Panc1 (cell line): ENCODE measurements around the gene SLC16A12. TPM values are rescaled to one million over a fixed set of nuclear protein-coding genes. Genes with fewer than 3 reads are reported as not detected.

Experiments used
- ATAC-seq: fragments of 200-7000 bp; cut with Tn5 transposase; 2 replicates; pipeline ENCODE4 v1.9.1; 2020; ENCODE audit warnings: mild to moderate bottlenecking, moderate library complexity
- BruUV-seq: library from RNA; stranded (reverse); fragments of 400-500 nt; replicated peaks from 2 replicates; lab custom pipeline; 2021; lab: Mats Ljungman, UMichigan
- CTCF ChIA-PET: fragments of 300-600 bp; sonication (Branson Sonifier 250); formaldehyde crosslinking; loops from one replicate; lab custom pipeline; 2022; ENCODE audit warnings: antibody characterized with exemption; lab: Charles Lee
- POLR2A ChIA-PET: fragments of 300-600 bp; sonication (Branson Sonifier 250); formaldehyde crosslinking; loops from one replicate; lab custom pipeline; 2022; ENCODE audit warnings: antibody characterized with exemption; lab: Charles Lee
- DNase-seq: peaks from one replicate; pipeline ENCODE4 v3.0.0-alpha.2; 2010; ENCODE audit warnings: low read depth, low spot score
- H3K27ac ChIP-seq: 2 replicates; pipeline ENCODE4 v1.5.1; 2011; ENCODE audit warnings: mild to moderate bottlenecking, low read length, inconsistent platforms
- H3K27me3 ChIP-seq: fragments of 200-500 bp; sonication (Bioruptor generic); 2 replicates; pipeline ENCODE4 v1.6.0; 2014; ENCODE audit warnings: low read length, inconsistent platforms; ENCODE audit not compliant: control insufficient read depth, insufficient read depth
- H3K36me3 ChIP-seq: fragments of 200-500 bp; sonication (Bioruptor generic); 2 replicates; pipeline ENCODE4 v1.5.1; 2014; ENCODE audit warnings: inconsistent platforms, mild to moderate bottlenecking, low read length, moderate library complexity; ENCODE audit not compliant: control insufficient read depth, insufficient read depth
- H3K4me1 ChIP-seq: 2 replicates; pipeline ENCODE4 v1.5.1; 2011; ENCODE audit warnings: inconsistent platforms, mild to moderate bottlenecking, low read length, moderate library complexity; ENCODE audit not compliant: control insufficient read depth, insufficient read depth
- H3K4me3 ChIP-seq, 2 experiments: 2 replicates each; pipeline ENCODE4 v1.5.1; 2011 to 2012; ENCODE audit warnings: low read depth in 2 of 2, low read length in 2 of 2, mild to moderate bottlenecking in 2 of 2, inconsistent platforms in 1 of 2, moderate library complexity in 1 of 2
- H3K9me3 ChIP-seq: fragments of 200-500 bp; sonication (Bioruptor generic); 2 replicates; pipeline ENCODE4 v1.5.1; 2014; ENCODE audit warnings: low read depth, mild to moderate bottlenecking, inconsistent platforms, low read length, moderate library complexity; ENCODE audit not compliant: control insufficient read depth, insufficient read depth
- CTCF ChIP-seq: fragments of 450-650 bp; IDR thresholded peaks from 2 replicates; pipeline ENCODE4 v1.5.1; 2017; ENCODE audit warnings: mild to moderate bottlenecking
- POLR2AphosphoS5 ChIP-seq: IDR thresholded peaks from 2 replicates; pipeline ENCODE4 v1.6.1; 2012; ENCODE audit warnings: mild to moderate bottlenecking, low read depth, low read length, moderate library complexity
- REST ChIP-seq, 2 experiments: IDR thresholded peaks; 2 replicates each; pipeline ENCODE4 v1.6.1; 2011 to 2012; ENCODE audit warnings: low read depth in 2 of 2, control low read depth in 1 of 2, low read length in 1 of 2, mild to moderate bottlenecking in 1 of 2, moderate library complexity in 1 of 2; ENCODE audit not compliant: insufficient read depth in 1 of 2
- SIN3A ChIP-seq: IDR thresholded peaks from 2 replicates; pipeline ENCODE4 v1.6.1; 2012; ENCODE audit warnings: low read depth, mild to moderate bottlenecking, low read length, moderate library complexity, borderline replicate concordance; ENCODE audit not compliant: insufficient read depth
- TCF7L2 ChIP-seq: IDR thresholded peaks from 2 replicates; pipeline ENCODE4 v1.6.1; 2011; ENCODE audit warnings: mild to moderate bottlenecking, low read depth, low read length, inconsistent platforms
- in situ Hi-C: cut with HindIII; loops from 2 replicates; pipeline ENCODE4 v1.10.0; 2016; ENCODE audit warnings: low sequenced_read_pairs, low pct_unique_long_range_greater_than_20kb
- intact Hi-C: fragments of 100-400 bp; cut with micrococcal nuclease; formaldehyde crosslinking; loops from one replicate; pipeline ENCODE4 v1.10.0; 2022; ENCODE audit not compliant: unreplicated experiment
- total RNA-seq: library from RNA; stranded (reverse); gene quantifications from one replicate; pipeline ENCODE4 v1.2.1, GENCODE V29; 2021; ENCODE audit not compliant: unreplicated experiment

SLC16A12 gene
- total RNA-seq, 1 experiment from 2014 or later = not detected

GRCh38 chr10:89526358-89526757 lies 9.0 kb downstream of the SLC16A12 start:
- no peak for ATAC-seq
- Histone ChIP-seq H3K4me3 (no peak overlapping the region), H3K4me1 (no peaks in the 10 kb centered on the region), H3K27ac (no peak overlapping the region), H3K9me3 (no peaks in the 10 kb centered on the region), H3K27me3 (peaks cover 12% of the 10 kb centered on the region), H3K36me3 (no peaks in the 10 kb centered on the region)
- no TSS peak for BruUV-seq
- ChIA-PET CTCF (no interaction called here), POLR2A (no interaction called here)
- intact Hi-C loops (no loop called here), in situ Hi-C loops (no loop called here)
- no peak for DNase-seq
- no peak for TF ChIP-seq SIN3A
- TF ChIP-seq REST (IDR thresholded peaks at IDR 0.05; ENCODE audit: insufficient read depth in 1 of 2, low read depth in 2 of 2, low read length in 1 of 2) = no peak
- no peak for TF ChIP-seq TCF7L2
- no peak for TF ChIP-seq POLR2AphosphoS5
- TF ChIP-seq CTCF = no peak

- H3K9me3 ChIP-seq = no peaks in the 10 kb centered on the region
- no peak for TF ChIP-seq TCF7L2
- no peak for TF ChIP-seq SIN3A
- TF ChIP-seq CTCF = no peak
- no peak for TF ChIP-seq POLR2AphosphoS5
- no peak for TF ChIP-seq REST (IDR thresholded peaks at IDR 0.05; ENCODE audit: insufficient read depth in 1 of 2, low read depth in 2 of 2, low read length in 1 of 2)
- no peak overlapping the region for H3K27ac ChIP-seq
- no peaks in the 10 kb centered on the region for H3K36me3 ChIP-seq
- ATAC-seq (no peak), DNase-seq (no peak)
- H3K27me3 ChIP-seq = peaks cover 6% of the 10 kb centered on the region
- no TSS peak for BruUV-seq
- no peaks in the 10 kb centered on the region for H3K4me1 ChIP-seq
- ChIA-PET POLR2A (interaction anchor here (0.8 kb wide), 1 partner anchor 356 kb away, joined by 4 read pairs; no protein-coding TSS in a partner anchor), CTCF (interaction anchor here (0.6 kb wide), 1 partner anchor 90 kb away, joined by 5 read pairs; no protein-coding TSS in a partner anchor)
- in situ Hi-C loops = no loop called here
- intact Hi-C loops = no loop called here
- no peak overlapping the region for H3K4me3 ChIP-seq
Measured at GRCh38 chr10:89525556-89525955, 9.8 kb downstream of the SLC16A12 start.
